Sigmoid colon (tissue), 4 donors: ENCODE measurements around the gene GNG14.

Source experiments
- POLR2A ChIP-seq, 2 donors: fragments of 450-650 bp; IDR thresholded peaks; one replicate each; pipeline ENCODE4 v1.6.1; 2016; ENCODE audit warnings: antibody characterized with exemption in 2 of 2, mild to moderate bottlenecking in 2 of 2, moderate library complexity in 2 of 2
- POLR2AphosphoS5 ChIP-seq, 4 donors: sonication (generic); formaldehyde crosslinking; IDR thresholded peaks; one replicate each; pipeline ENCODE4 v1.6.1; 2017; ENCODE audit warnings: antibody characterized with exemption in 4 of 4
- TF ChIP-seq, protein P1 (sequence below), 4 experiments: fragments of 450-650 bp in 3 of 4; fragments of 200-600 bp in 1 of 4; IDR thresholded peaks; one replicate each; pipeline ENCODE4 v1.5.1; 2016 to 2019; ENCODE audit warnings: antibody characterized with exemption in 4 of 4, mild to moderate bottlenecking in 3 of 4, moderate library complexity in 2 of 4

DNA sequence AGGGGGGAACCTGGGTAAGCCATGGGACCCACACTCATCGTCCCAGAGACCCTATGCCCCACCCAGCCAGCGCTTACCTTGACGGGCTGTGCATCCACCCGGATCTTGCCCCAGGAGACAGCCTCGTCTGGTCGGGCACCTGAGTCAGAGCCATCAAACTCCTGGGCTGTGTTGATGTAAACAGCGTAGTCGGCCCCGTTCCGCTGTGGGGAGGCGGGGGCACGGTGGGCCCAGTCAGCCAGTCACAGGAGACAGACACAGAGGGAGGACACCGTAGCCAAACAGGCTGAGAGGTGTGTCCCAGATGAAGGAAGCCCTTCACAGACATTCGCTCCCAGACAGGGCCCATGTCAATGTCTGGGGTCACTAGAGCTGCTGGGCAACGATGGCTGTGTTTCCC is 11.9 kb upstream of the GNG14 start:
- TF ChIP-seq, protein P1, sequence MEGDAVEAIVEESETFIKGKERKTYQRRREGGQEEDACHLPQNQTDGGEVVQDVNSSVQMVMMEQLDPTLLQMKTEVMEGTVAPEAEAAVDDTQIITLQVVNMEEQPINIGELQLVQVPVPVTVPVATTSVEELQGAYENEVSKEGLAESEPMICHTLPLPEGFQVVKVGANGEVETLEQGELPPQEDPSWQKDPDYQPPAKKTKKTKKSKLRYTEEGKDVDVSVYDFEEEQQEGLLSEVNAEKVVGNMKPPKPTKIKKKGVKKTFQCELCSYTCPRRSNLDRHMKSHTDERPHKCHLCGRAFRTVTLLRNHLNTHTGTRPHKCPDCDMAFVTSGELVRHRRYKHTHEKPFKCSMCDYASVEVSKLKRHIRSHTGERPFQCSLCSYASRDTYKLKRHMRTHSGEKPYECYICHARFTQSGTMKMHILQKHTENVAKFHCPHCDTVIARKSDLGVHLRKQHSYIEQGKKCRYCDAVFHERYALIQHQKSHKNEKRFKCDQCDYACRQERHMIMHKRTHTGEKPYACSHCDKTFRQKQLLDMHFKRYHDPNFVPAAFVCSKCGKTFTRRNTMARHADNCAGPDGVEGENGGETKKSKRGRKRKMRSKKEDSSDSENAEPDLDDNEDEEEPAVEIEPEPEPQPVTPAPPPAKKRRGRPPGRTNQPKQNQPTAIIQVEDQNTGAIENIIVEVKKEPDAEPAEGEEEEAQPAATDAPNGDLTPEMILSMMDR (IDR thresholded peaks at IDR 0.05) = no peak
- TF ChIP-seq POLR2AphosphoS5 (IDR thresholded peaks at IDR 0.05) (no peak), POLR2A (IDR thresholded peaks at IDR 0.05) (no peak)
